ENCODE measurements around the gene CABLES1.

DNA sequence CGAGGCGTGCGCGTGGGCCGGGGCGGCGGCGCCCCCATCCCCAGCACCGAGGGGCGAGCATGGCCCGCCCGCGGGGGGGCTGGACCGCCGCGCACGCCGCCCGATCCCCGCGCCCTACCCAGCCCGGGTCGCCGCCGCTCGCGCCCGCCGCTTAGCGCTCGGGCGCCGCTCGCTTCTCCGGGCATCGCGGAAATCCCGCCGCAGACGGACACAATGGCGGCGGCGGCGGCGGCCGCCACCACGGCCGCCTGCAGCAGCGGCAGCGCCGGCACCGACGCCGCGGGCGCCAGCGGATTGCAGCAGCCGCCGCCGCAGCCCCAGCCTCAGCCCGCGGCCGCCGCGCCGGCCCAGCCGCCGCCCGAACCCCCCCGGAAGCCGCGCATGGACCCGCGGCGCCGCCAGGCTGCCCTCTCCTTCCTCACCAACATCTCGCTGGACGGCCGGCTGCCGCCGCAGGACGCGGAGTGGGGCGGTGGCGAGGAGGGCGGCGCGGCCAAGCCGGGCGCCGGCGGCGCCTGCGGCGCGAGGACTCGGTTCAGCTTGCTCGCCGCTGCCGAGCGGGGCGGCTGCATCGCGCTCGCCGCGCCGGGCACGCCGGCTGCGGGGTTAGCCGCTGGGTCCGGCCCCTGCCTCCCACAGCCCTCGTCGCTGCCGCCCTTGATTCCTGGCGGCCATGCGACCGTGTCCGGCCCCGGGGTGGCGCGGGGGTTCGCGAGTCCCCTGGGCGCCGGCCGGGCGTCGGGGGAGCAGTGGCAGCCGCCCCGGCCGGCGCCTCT, 453 bp downstream of the CABLES1 start:
- TF ChIP-seq, protein P1, sequence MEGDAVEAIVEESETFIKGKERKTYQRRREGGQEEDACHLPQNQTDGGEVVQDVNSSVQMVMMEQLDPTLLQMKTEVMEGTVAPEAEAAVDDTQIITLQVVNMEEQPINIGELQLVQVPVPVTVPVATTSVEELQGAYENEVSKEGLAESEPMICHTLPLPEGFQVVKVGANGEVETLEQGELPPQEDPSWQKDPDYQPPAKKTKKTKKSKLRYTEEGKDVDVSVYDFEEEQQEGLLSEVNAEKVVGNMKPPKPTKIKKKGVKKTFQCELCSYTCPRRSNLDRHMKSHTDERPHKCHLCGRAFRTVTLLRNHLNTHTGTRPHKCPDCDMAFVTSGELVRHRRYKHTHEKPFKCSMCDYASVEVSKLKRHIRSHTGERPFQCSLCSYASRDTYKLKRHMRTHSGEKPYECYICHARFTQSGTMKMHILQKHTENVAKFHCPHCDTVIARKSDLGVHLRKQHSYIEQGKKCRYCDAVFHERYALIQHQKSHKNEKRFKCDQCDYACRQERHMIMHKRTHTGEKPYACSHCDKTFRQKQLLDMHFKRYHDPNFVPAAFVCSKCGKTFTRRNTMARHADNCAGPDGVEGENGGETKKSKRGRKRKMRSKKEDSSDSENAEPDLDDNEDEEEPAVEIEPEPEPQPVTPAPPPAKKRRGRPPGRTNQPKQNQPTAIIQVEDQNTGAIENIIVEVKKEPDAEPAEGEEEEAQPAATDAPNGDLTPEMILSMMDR (IDR thresholded peaks at IDR 0.05; ENCODE audit: borderline replicate concordance, extremely low read depth, low read length, poor library complexity, severe bottlenecking), result no peak
- TF ChIP-seq EZH2 (IDR thresholded peaks at IDR 0.05; ENCODE audit: borderline replicate concordance, low read depth, low read length, severe bottlenecking), result no peak
